HG02943 (cell line): ENCODE results near the gene CEACAM20.
"Not testable (repeated sequence)": the region's sequence is repeated elsewhere in the genome, so short reads cannot be mapped to it uniquely, and the experiment has no call there.

Experiments
- ATAC-seq: cut with Tn5 transposase; IDR thresholded peaks from one replicate; pipeline ENCODE4 v1.9.1; 2021; ENCODE audit warnings: mild to moderate bottlenecking, low read depth, moderate library complexity; ENCODE audit not compliant: unreplicated experiment

The CEACAM20 gene

GRCh38 chr19:44550976-44551375 is 21.5 kb upstream of the CEACAM20 start:
- ATAC-seq, result not testable (repeated sequence)

- ATAC-seq, result no peak
These were observed 20.0 kb upstream of the CEACAM20 start for GRCh38 chr19:44549507-44549906.

GRCh38 chr19:44548736-44549135 is 19.3 kb upstream of the CEACAM20 start:
- no peak for ATAC-seq

GRCh38 chr19:44544031-44544430 is 14.6 kb upstream of the CEACAM20 start:
- ATAC-seq, result no peak

GRCh38 chr19:44542671-44543070 is 13.2 kb upstream of the CEACAM20 start:
- no peak for ATAC-seq

- no peak for ATAC-seq
These were observed 11.3 kb upstream of the CEACAM20 start for GRCh38 chr19:44540736-44541135.

GRCh38 chr19:44539991-44540390 is 10.5 kb upstream of the CEACAM20 start:
- ATAC-seq, result no peak

GRCh38 chr19:44539236-44539826 is 9.9 kb upstream of the CEACAM20 start:
- ATAC-seq, result no peak

GRCh38 chr19:44535361-44535760 is 5.9 kb upstream of the CEACAM20 start:
- ATAC-seq, result not testable (repeated sequence)

GRCh38 chr19:44532819-44533218 is 3.3 kb upstream of the CEACAM20 start:
- ATAC-seq, result no peak

GRCh38 chr19:44530777-44531176 is 1.3 kb upstream of the CEACAM20 start:
- ATAC-seq, result no peak

- no peak for ATAC-seq
These were observed 1.9 kb downstream of the CEACAM20 start for GRCh38 chr19:44527554-44527953.

- no peak for ATAC-seq
These were observed 3.6 kb downstream of the CEACAM20 start for GRCh38 chr19:44525721-44526430.

- no peak for ATAC-seq
These were observed 8.1 kb downstream of the CEACAM20 start for GRCh38 chr19:44521370-44521769.

- no peak for ATAC-seq
These were observed 12.3 kb downstream of the CEACAM20 start for GRCh38 chr19:44517146-44517545.

GRCh38 chr19:44515907-44516306 is 13.6 kb downstream of the CEACAM20 start:
- ATAC-seq, result no peak

GRCh38 chr19:44515031-44515430 is 14.4 kb downstream of the CEACAM20 start:
- no peak for ATAC-seq

- no peak for ATAC-seq
These were observed 16.9 kb downstream of the CEACAM20 start for GRCh38 chr19:44512326-44513298.

GRCh38 chr19:44509478-44509877 is 20.0 kb downstream of the CEACAM20 start:
- no peak for ATAC-seq

- peak; percentile 89 for ATAC-seq
These were observed 29.2 kb downstream of the CEACAM20 start, which contains the start of gene ZNF180 for GRCh38 chr19:44499962-44500949. Gene ZNF180, minus strand, starts transcription at chr19:44500522. Its CDS starts 3,188 bp downstream, at chr19:44497334.
